ENCODE results near the gene VPS13C. TPM values are rescaled to one million over a fixed set of nuclear protein-coding genes. Genes with fewer than 3 reads are reported as not detected.

Gene VPS13C
- total RNA-seq, 4 donors from 2014 or later: 27.6 to 79.6 (median 30.5) TPM

DNA sequence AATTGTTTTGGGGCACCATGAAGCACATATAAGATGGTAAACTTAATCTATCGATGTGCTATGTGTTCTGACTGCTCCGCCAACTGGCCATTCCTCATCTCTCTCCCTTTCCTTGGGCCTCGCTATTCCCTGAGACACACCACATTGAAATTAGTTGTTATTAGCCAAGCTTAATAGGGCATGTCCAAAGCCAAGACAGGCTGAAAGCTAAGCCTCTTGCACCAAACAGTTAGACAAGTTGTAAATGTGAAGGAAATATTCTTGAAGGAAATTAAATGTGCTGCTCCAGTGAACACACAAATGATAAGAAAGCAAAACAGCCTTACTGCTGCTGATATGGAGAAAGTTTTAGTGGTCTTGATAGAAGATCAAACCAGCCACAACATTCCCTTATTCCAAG, 45.8 kb upstream of the VPS13C start:
- in situ Hi-C loops (cut with MboI; ENCODE audit: low sequenced_read_pairs in 4 of 4): no loop called here
- TF ChIP-seq CTCF (IDR thresholded peaks at IDR 0.05 in 4 of 5, conservative IDR thresholded peaks at IDR 0.05 in 1 of 5) (no peak), POLR2A (IDR thresholded peaks at IDR 0.05) (no peak)

GRCh38 chr15:62105266-62105665, 45.0 kb upstream of the VPS13C start:
- in situ Hi-C loops (cut with MboI; ENCODE audit: low sequenced_read_pairs in 4 of 4) (no loop called here), intact Hi-C loops (cut with DNase I; ENCODE audit: low total_unique reads) (no loop called here)
- Histone ChIP-seq H3K36me3 (no peaks in the 10 kb centered on the region), H3K4me3 (no peak overlapping the region), H3K27ac (no peak overlapping the region), H3K4me1 (peaks cover 9 to 12% of the 10 kb centered on the region in 2 donors), H3K9me3 (no peaks in the 10 kb centered on the region), H3K27me3 (no peaks in the 10 kb centered on the region)
- no peak for TF ChIP-seq CTCF (IDR thresholded peaks at IDR 0.05 in 4 of 5, conservative IDR thresholded peaks at IDR 0.05 in 1 of 5)
- no peak for TF ChIP-seq POLR2A (IDR thresholded peaks at IDR 0.05)
- DNase-seq (no peak), ATAC-seq (no peak)

More for the DNA sequence above, 45.8 kb upstream of the VPS13C start:
- no peak for DNase-seq
- Histone ChIP-seq H3K4me3 (no peak overlapping the region), H3K36me3 (no peaks in the 10 kb centered on the region), H3K4me1 (peaks cover 10 to 20% of the 10 kb centered on the region in 2 donors), H3K27me3 (no peaks in the 10 kb centered on the region), H3K27ac (no peak overlapping the region), H3K9me3 (no peaks in the 10 kb centered on the region)
- no peak for ATAC-seq
- intact Hi-C loops (cut with DNase I; ENCODE audit: low total_unique reads): no loop called here

DNA sequence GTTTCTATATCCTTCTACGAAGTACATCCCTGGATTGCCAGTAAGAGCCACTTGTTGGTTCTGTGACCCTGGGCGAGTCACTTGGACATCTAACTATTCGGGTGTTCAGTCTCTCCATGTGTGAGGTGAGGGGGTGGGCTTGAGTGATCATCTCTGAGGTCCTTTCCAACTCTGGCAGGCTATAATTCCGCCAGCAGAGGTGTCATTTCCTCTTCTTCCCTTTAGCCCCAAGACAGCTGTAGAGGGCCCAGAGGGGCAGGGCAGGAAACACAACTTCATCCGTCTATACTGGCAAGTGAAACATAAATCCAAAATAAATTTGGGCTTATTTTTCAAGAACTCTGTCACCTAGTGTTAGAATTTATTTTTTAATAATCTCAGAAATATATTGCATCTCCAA, 44.6 kb upstream of the VPS13C start:
- DNase-seq (no peak), ATAC-seq (no peak)
- Histone ChIP-seq H3K27me3 (no peaks in the 10 kb centered on the region), H3K4me3 (no peak overlapping the region), H3K36me3 (no peaks in the 10 kb centered on the region), H3K9me3 (no peaks in the 10 kb centered on the region), H3K4me1 (peaks cover 4 to 7% of the 10 kb centered on the region in 2 donors), H3K27ac (no peak overlapping the region)
- TF ChIP-seq CTCF (IDR thresholded peaks at IDR 0.05 in 4 of 5, conservative IDR thresholded peaks at IDR 0.05 in 1 of 5): no peak
- no peak for TF ChIP-seq POLR2A (IDR thresholded peaks at IDR 0.05)
- in situ Hi-C loops (cut with MboI; ENCODE audit: low sequenced_read_pairs in 4 of 4) (no loop called here), intact Hi-C loops (cut with DNase I; ENCODE audit: low total_unique reads) (no loop called here)

GRCh38 chr15:62104401-62104800, 44.2 kb upstream of the VPS13C start:
- in situ Hi-C loops (cut with MboI; ENCODE audit: low sequenced_read_pairs in 4 of 4) (no loop called here), intact Hi-C loops (cut with DNase I; ENCODE audit: low total_unique reads) (no loop called here)
- H3K4me3 ChIP-seq: no peak overlapping the region
- no peaks in the 10 kb centered on the region for H3K36me3 ChIP-seq
- ATAC-seq (no peak), DNase-seq (no peak)
- peaks cover 3 to 5% of the 10 kb centered on the region in 2 donors for H3K4me1 ChIP-seq
- no peak overlapping the region for H3K27ac ChIP-seq
- no peaks in the 10 kb centered on the region for H3K9me3 ChIP-seq
- H3K27me3 ChIP-seq: peaks cover 0 to under 1% (median 0%) of the 10 kb centered on the region in 3 donors
- TF ChIP-seq CTCF (IDR thresholded peaks at IDR 0.05 in 4 of 5, conservative IDR thresholded peaks at IDR 0.05 in 1 of 5) (no peak), POLR2A (IDR thresholded peaks at IDR 0.05) (no peak)

- Histone ChIP-seq H3K27ac (no peak overlapping the region), H3K27me3 (peaks cover 0 to 6% (median 0%) of the 10 kb centered on the region in 3 donors), H3K9me3 (no peaks in the 10 kb centered on the region), H3K4me1 (peaks cover 0 to 8% of the 10 kb centered on the region in 2 donors), H3K4me3 (no peak overlapping the region), H3K36me3 (no peaks in the 10 kb centered on the region)
- intact Hi-C loops (cut with DNase I; ENCODE audit: low total_unique reads): no loop called here
- ATAC-seq (no peak), DNase-seq (no peak)
- TF ChIP-seq POLR2A (IDR thresholded peaks at IDR 0.05): no peak
- TF ChIP-seq CTCF (IDR thresholded peaks at IDR 0.05 in 4 of 5, conservative IDR thresholded peaks at IDR 0.05 in 1 of 5): no peak
- in situ Hi-C loops (cut with MboI; ENCODE audit: low sequenced_read_pairs in 4 of 4): no loop called here
These were observed 43.2 kb upstream of the VPS13C start for GRCh38 chr15:62103431-62103830.
